Esophagus squamous epithelium (tissue), 5 donors: ENCODE results near the gene GYG1. TPM values are rescaled to one million over a fixed set of nuclear protein-coding genes. Genes with fewer than 3 reads are reported as not detected.

Experiments
- DNase-seq: peaks from one replicate; lab custom pipeline; 2025; lab: John Stamatoyannopoulos, UW
- H3K27ac ChIP-seq, 4 donors: fragments of 200-600 bp; sonication (generic); one replicate each; pipeline ENCODE4 v1.5.1; 2016 to 2019; ENCODE audit warnings: mild to moderate bottlenecking in 1 of 4
- H3K27me3 ChIP-seq, 4 donors: fragments of 200-600 bp; sonication (generic); 1 replicate in 3 of 4; 2 replicates in 1 of 4; pipeline versions ENCODE4 v1.5.1 to v1.6.0; 2017 to 2021; ENCODE audit warnings: antibody characterized with exemption in 1 of 4
- H3K36me3 ChIP-seq, 3 donors: fragments of 200-600 bp; sonication (generic); one replicate each; pipeline ENCODE4 v1.5.1; 2016 to 2019
- H3K4me1 ChIP-seq, 3 donors: fragments of 200-600 bp; sonication (generic); one replicate each; pipeline ENCODE4 v1.5.1; 2017 to 2019
- H3K4me3 ChIP-seq, 4 donors: fragments of 200-600 bp; sonication (generic); 1 replicate in 3 of 4; 2 replicates in 1 of 4; pipeline ENCODE4 v1.5.1; 2016 to 2019; ENCODE audit warnings: mild to moderate bottlenecking in 2 of 4, moderate library complexity in 1 of 4
- H3K9me3 ChIP-seq, 3 donors: fragments of 200-600 bp; sonication (generic); one replicate each; pipeline ENCODE4 v1.5.1; 2016 to 2019
- POLR2A ChIP-seq, 4 donors: fragments of 450-650 bp; IDR thresholded peaks; one replicate each; pipeline ENCODE4 v1.6.1; 2017; ENCODE audit warnings: antibody characterized with exemption in 4 of 4, mild to moderate bottlenecking in 4 of 4, moderate library complexity in 3 of 4
- WGBS, 2 donors: methylation state at CpG; one replicate each; pipeline ENCODE4 v1.1.5; 2018; 5-methylcytosine and 5-hydroxymethylcytosine counted together
- intact Hi-C: fragments of 100-400 bp; cut with DNase I; formaldehyde crosslinking; loops from one replicate; pipeline ENCODE4 v1.15.0; 2022
- total RNA-seq, 4 donors: library from RNA; depleted of rRNA; stranded (reverse); fragments of >200 nt; gene quantifications; one replicate each; pipeline ENCODE4 v1.1.0, GENCODE V29; 2016
- TF ChIP-seq, protein P1 (sequence below), 6 experiments: fragments of 450-650 bp in 4 of 6; fragments of 200-600 bp in 2 of 6; sonication (generic) in 2 of 6; IDR thresholded peaks; one replicate each; pipeline ENCODE4 v1.5.1; 2016 to 2019; ENCODE audit warnings: antibody characterized with exemption in 6 of 6, mild to moderate bottlenecking in 4 of 6, moderate library complexity in 4 of 6
- donor health status: DM: yes; HTN: yes; CAD: no.

GYG1 gene
- total RNA-seq, 4 donors from 2014 or later: 16.6 to 55.5 (median 35.8) TPM

DNA sequence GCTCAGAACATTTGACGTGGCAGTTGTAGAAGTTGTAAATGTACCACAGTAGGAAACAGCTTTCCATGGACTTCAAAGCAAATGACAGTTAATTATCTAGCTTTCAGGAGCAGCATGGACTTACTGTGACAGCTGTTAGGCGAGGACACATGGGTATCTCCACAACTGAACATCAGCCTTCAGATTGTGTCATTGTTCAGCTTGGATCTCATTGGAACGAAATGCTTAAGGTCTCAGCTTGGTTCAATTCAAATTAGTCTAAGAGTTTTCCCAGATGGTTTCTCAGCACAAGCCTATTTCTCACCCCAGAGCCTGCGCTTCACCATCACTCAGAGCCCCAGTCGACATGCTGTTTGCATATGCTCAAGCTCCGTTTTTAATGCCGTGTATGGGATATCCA lies 21.1 kb upstream of the GYG1 start:
- 91 to 93% methylated on average over 7 of the region's 7 CpGs for WGBS, 2 donors
- no peak for DNase-seq
- Histone ChIP-seq H3K27me3 (no peaks in the 10 kb centered on the region), H3K9me3 (no peaks in the 10 kb centered on the region), H3K27ac (no peak overlapping the region), H3K4me1 (peaks cover 0 to 5% (median 0%) of the 10 kb centered on the region in 3 donors), H3K4me3 (no peak overlapping the region), H3K36me3 (no peaks in the 10 kb centered on the region)
- TF ChIP-seq, protein P1, sequence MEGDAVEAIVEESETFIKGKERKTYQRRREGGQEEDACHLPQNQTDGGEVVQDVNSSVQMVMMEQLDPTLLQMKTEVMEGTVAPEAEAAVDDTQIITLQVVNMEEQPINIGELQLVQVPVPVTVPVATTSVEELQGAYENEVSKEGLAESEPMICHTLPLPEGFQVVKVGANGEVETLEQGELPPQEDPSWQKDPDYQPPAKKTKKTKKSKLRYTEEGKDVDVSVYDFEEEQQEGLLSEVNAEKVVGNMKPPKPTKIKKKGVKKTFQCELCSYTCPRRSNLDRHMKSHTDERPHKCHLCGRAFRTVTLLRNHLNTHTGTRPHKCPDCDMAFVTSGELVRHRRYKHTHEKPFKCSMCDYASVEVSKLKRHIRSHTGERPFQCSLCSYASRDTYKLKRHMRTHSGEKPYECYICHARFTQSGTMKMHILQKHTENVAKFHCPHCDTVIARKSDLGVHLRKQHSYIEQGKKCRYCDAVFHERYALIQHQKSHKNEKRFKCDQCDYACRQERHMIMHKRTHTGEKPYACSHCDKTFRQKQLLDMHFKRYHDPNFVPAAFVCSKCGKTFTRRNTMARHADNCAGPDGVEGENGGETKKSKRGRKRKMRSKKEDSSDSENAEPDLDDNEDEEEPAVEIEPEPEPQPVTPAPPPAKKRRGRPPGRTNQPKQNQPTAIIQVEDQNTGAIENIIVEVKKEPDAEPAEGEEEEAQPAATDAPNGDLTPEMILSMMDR (IDR thresholded peaks at IDR 0.05): no peak
- no peak for TF ChIP-seq POLR2A (IDR thresholded peaks at IDR 0.05)
- intact Hi-C loops: no loop called here

DNA sequence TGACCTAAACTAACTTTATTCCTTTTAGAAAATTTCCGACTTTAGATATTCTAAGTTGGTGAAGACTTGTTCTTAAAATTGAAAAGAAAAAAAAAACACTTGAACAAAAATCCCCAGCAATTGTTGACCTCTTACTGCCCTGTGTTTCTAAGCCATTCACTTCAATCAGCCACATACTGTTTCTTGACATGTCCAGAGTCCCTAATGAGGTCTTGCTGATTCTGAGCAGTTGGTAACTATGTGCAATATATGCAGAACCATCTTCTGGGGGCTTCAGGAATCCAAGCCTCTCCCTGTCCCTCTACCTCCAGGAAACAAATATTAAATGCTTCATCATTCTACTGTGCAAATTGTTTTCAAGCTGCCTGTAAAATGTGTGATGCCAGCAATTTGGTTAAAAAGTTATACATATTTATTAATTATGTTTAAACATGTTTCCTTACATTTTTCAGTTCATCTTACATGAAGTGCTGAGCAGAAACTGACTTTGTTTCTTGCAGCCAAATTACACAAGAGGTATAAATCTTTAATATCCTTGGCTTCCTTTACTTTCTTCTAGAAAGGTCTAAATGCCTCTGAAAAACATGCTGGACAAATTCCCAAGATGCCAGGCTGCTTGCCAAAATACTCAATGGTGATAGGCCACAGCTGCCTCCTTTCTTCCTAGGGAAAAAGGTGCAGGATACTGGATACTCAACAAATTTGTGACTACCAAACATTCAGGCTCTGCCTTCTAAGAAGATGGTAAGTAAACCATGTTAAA lies 19.8 kb upstream of the GYG1 start:
- intact Hi-C loops: no loop called here
- Histone ChIP-seq H3K36me3 (no peaks in the 10 kb centered on the region), H3K27ac (no peak overlapping the region), H3K27me3 (no peaks in the 10 kb centered on the region), H3K4me3 (no peak overlapping the region), H3K9me3 (no peaks in the 10 kb centered on the region), H3K4me1 (peaks cover 0 to 5% (median 0%) of the 10 kb centered on the region in 3 donors)
- no peak for TF ChIP-seq POLR2A (IDR thresholded peaks at IDR 0.05)
- TF ChIP-seq, protein P1 (IDR thresholded peaks at IDR 0.05): no peak
- no peak for DNase-seq
- 90 to 92% methylated on average over 1 of the region's 1 CpG for WGBS, 2 donors

DNA sequence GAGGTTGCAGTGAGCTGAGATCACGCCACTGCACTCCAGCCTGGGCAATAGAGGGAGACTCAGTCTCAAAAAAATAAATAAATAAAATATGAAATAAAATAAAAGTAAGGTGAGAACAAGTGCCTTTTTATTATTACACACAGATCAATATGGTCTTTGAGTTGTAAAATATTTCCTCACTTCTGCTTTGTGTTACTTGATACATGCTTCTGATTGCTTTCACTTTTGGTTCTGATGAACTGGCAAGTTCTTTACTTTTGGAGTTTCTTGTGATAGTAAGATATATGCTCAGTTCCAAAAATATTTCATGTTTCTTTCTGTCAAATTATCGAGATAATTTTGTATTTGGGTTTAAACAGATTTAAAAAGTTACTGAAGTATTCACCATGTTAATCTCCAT lies 16.6 kb upstream of the GYG1 start:
- DNase-seq: no peak
- peak overlapping the region in 2 of 4 donors; percentile 8 to 48 for H3K27ac ChIP-seq
- no peaks in the 10 kb centered on the region for H3K9me3 ChIP-seq
- no peaks in the 10 kb centered on the region for H3K36me3 ChIP-seq
- no peaks in the 10 kb centered on the region for H3K27me3 ChIP-seq
- 61 to 68% methylated on average over 2 of the region's 2 CpGs for WGBS, 2 donors
- H3K4me3 ChIP-seq: peak overlapping the region in 1 of 4 donors; percentile 36
- intact Hi-C loops: no loop called here
- peaks cover 0 to 5% (median 0%) of the 10 kb centered on the region in 3 donors for H3K4me1 ChIP-seq
- no peak for TF ChIP-seq POLR2A (IDR thresholded peaks at IDR 0.05)
- TF ChIP-seq, protein P1 (IDR thresholded peaks at IDR 0.05): no peak

DNA sequence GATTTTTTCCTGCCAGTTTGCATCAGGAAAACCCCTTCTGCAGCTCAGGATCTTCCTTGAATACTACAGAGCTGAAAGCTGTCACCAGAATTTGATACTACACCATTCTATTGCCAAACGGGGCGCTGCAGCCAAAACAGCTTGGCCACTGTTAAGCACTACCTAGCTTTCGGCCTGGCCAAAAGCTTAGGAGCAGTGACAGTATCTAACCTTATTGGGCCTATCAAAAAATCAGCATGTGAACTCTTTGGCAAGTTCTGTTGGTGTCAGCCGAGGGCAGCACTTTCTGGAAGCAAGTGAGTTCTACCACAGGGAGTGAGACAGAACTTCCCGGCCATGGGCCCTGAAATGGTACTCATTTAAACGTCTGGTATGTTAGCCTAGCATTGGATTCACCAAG lies 16.1 kb upstream of the GYG1 start:
- Histone ChIP-seq H3K36me3 (no peaks in the 10 kb centered on the region), H3K9me3 (no peaks in the 10 kb centered on the region), H3K4me3 (peak overlapping the region in 1 of 4 donors; percentile 36), H3K4me1 (peaks cover 0 to 5% (median 0%) of the 10 kb centered on the region in 3 donors), H3K27me3 (no peaks in the 10 kb centered on the region), H3K27ac (peak overlapping the region in 3 of 4 donors; percentile 8 to 68 (median 48))
- 28 to 30% methylated on average over 5 to 6 of the region's 6 CpGs for WGBS, 2 donors
- DNase-seq: no peak
- intact Hi-C loops: no loop called here
- no peak for TF ChIP-seq POLR2A (IDR thresholded peaks at IDR 0.05)
- TF ChIP-seq, protein P1 (IDR thresholded peaks at IDR 0.05): no peak

DNA sequence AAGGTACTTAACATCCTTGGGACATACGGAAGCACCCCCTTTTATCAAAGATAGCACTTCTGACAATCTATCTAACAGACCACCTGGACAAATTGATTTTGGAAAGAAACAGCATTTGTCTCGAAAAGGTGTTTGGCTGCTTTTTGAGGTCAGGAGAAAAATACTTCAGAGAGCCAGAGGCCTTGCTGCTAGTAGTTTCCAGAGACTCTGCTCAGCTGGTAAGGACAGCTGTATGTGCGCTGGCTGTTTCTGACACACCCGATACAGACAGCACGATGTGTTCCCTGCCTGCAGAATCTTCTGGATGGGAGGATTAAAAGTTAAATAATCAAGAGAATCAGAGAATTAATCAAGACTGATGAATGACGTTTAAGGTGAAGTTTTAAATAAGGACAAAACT lies 15.6 kb upstream of the GYG1 start:
- Histone ChIP-seq H3K9me3 (no peaks in the 10 kb centered on the region), H3K27ac (peak overlapping the region in 3 of 4 donors; percentile 8 to 68 (median 48)), H3K27me3 (no peaks in the 10 kb centered on the region), H3K4me3 (no peak overlapping the region), H3K36me3 (no peaks in the 10 kb centered on the region), H3K4me1 (peaks cover 0 to 5% (median 0%) of the 10 kb centered on the region in 3 donors)
- intact Hi-C loops: no loop called here
- TF ChIP-seq POLR2A (IDR thresholded peaks at IDR 0.05): no peak
- TF ChIP-seq, protein P1 (IDR thresholded peaks at IDR 0.05): no peak
- 80 to 84% methylated on average over 6 of the region's 6 CpGs for WGBS, 2 donors
- no peak for DNase-seq
